HL-60/S4 treated with phorbol 12-myristate 13-acetate at 8.2 ng/mL for 4 days and 3 days (cell line): Measurements from ENCODE around the gene CFAP43.

Experiments used
- in situ Hi-C: fragments of 300-500 bp; cut with MboI; formaldehyde crosslinking; loops from 2 replicates; pipeline ENCODE4 v1.15.0; 2022; ENCODE audit warnings: low sequenced_read_pairs

Gene CFAP43

DNA sequence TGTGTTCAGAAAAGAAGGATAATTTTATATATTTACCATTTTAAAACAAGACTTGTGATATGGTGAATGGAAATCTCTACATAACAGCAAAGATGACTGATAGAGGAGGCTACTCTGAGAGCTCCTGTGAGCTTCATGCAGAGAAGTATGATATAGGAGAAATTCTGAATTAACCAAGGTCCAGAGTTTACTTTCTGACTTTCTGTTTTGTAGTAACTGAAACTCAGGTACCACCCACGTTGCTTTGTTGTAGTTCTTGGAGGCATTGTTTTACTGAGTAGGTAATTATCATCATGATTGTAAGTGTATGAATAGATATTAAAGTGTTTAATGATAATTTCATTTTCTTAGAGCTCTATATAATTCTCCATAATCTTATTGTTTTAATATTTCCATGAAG lies 128.2 kb downstream of the CFAP43 start:
- in situ Hi-C loops = no loop called here

GRCh38 chr10:104101902-104102301 lies 130.3 kb downstream of the CFAP43 start:
- in situ Hi-C loops = no loop called here

GRCh38 chr10:104100795-104101194 lies 131.4 kb downstream of the CFAP43 start:
- in situ Hi-C loops = no loop called here

GRCh38 chr10:104099941-104100340 lies 132.2 kb downstream of the CFAP43 start:
- in situ Hi-C loops = no loop called here

GRCh38 chr10:104099269-104099668 lies 132.9 kb downstream of the CFAP43 start:
- in situ Hi-C loops = no loop called here

DNA sequence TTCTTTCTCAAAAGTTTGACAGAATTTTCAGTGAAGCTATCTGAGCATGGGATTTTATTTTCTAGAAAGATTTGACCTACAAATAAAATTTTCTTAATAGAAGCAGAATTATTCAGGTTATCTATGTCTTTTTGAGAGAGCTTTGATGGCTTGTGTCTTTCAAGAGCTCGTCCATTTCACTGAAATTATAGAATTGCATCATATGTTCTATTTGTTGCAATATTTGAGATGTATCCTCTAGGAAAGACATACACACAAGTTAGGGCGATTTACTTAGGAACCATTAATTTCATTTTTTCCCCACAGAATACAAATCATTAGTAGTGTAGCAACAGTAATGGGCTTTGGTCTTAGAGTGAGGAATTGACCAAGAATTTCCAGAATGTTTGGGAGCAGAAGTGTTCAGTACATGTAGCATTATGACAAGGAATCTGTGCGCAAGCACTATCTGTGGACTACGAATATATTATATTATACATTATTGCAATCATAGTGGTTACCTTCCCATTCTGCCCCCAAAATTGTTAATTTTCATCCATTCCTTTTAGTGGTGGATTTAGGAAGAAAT lies 133.7 kb downstream of the CFAP43 start:
- in situ Hi-C loops = no loop called here

DNA sequence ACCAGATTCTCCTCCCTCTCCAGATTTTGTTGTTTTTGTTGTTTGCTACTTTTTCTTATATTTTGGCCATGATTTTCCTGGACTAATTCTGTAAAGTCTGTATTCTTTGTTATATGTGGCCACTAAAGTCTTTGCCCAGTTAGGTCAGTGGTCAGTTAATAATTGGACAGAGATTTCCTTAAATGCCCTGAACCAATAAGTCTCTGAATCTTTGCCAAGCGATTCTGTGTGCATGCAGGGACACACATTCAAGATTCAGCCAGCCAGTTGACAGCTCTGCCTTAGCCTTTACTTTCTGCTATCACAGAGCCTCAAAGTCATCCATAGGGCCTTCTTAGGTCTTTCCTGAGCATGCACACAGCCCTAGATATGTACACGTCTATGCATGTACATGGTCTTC lies 135.5 kb downstream of the CFAP43 start:
- in situ Hi-C loops = no loop called here

- in situ Hi-C loops = no loop called here
Measured at GRCh38 chr10:104092749-104093148, 139.4 kb downstream of the CFAP43 start.

- in situ Hi-C loops = no loop called here
Measured at GRCh38 chr10:104090611-104091010, 141.6 kb downstream of the CFAP43 start.

- in situ Hi-C loops = no loop called here
Measured at GRCh38 chr10:104089621-104090020, 142.5 kb downstream of the CFAP43 start.

DNA sequence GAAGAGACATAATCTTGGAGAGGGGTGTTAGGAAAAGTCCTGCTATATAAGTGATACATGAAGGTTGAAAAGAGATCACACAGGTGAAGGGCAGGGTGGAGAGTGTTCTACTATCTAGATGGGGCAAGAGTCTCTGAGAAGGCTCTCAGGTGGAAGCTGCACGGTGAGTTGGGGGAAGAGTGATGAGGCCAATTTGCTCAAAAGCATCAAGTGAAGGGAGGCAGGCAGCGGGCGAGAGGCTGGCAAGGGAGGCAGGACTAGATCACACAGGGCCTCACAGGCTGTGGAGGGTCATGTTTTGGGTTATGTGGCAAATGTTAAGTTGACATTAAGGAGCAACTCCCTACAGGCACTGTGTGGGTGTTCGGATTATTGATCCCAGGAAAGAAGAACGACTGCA lies 143.9 kb downstream of the CFAP43 start:
- in situ Hi-C loops = no loop called here

DNA sequence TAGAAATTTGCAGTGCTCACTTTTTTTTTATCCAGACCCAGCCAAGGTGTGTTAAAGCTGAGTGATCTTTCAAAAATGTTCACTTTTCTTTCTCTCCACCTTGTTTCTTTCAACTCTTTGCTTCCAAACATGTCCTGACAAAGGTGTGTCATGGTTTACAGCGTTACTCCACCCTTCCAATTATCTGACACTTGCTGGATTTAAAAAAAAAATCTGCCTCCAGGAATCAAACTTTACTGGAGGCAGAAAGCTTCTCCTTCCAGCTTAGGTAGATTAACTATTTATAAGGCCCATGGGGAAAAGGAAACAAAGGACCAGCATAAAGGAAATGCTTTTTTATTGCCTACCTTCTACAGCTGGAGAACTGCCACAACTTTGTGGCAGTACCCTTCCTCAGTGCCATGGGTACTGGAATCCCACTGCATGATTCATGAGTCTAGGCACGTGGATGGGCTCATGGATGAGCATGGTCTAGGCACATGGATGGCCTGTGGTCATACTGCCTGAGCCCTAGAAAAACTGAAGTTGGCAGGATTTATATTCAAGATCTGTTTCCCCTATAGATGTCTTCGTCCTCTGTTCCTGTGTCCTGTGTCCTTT lies 146.3 kb downstream of the CFAP43 start, which contains the start of gene COL17A1:
TSS of gene COL17A1 (minus strand) at position 80 of the 600 bp plus-strand sequence. CDS start 5,207 bp downstream, outside the sequence.
- in situ Hi-C loops = no loop called here

DNA sequence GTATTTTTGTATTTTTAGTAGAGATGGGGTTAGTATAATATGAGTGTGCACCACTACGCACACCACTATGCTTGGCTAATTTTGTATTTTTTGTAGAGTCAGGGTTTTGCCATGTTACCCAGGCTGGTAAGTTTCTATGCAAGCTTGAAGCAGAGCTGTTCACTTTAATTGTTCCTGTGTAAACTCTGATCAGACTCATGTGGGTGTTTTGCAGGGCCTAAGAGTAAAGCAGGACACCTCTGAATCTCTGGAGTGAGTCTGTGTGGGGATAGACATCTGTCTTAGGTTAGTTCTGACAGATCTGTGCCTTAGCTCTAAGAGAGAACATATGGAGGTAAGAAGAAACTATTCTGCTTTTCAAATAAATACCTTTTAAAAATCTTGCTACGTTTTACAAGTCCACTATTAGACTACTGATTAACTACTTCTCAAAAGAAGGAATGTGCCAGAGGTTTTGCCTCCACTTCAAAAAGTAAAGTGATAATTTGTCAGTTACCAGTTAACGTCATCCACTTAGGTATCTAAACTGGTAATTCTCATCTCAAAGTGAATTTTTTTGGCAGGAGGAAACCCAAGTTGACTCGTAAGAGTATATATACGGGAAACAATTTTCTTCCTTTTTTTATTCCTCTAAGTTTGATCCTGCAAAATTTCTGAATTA lies 147.6 kb downstream of the CFAP43 start:
- in situ Hi-C loops = no loop called here

DNA sequence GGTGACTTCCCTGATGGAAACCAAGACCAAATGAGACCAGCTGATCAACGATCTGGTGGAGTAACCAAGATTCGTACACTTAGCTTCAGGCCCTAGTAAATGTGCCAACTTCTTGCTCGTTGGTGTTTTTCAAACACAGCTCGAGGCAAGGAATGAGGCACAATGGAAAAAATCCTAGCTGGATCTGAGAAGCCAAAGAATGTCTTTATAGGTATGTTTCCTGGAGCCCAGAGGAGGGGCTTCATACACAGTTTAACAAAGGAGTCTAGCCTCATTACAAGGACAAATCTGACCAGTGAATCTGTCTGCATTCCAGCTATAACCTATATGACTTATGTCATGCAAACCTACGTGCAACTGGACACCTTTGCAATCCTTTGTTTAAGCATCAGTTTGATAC lies 150.2 kb downstream of the CFAP43 start:
- in situ Hi-C loops = no loop called here

DNA sequence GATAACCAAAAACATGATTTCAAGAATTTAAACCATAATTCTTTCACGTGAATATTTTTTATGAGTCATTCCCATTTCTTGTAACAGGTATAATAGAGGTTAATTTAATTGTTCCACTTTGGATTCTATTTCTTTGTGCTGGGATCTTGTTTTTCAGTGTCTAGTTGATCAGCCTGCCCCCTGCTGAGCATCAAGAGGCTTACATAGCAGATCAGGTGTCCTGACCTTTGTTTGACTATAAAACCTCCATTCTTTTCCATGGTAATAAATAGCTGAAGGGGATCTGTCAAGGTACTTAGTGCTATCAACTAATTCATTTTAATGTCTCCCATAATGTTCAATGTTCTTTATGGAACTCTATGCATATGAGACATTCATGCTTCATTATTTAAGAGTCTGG lies 151.4 kb downstream of the CFAP43 start:
- in situ Hi-C loops = no loop called here
